ENCODE data around the gene DAPK2.

The DAPK2 gene

DNA sequence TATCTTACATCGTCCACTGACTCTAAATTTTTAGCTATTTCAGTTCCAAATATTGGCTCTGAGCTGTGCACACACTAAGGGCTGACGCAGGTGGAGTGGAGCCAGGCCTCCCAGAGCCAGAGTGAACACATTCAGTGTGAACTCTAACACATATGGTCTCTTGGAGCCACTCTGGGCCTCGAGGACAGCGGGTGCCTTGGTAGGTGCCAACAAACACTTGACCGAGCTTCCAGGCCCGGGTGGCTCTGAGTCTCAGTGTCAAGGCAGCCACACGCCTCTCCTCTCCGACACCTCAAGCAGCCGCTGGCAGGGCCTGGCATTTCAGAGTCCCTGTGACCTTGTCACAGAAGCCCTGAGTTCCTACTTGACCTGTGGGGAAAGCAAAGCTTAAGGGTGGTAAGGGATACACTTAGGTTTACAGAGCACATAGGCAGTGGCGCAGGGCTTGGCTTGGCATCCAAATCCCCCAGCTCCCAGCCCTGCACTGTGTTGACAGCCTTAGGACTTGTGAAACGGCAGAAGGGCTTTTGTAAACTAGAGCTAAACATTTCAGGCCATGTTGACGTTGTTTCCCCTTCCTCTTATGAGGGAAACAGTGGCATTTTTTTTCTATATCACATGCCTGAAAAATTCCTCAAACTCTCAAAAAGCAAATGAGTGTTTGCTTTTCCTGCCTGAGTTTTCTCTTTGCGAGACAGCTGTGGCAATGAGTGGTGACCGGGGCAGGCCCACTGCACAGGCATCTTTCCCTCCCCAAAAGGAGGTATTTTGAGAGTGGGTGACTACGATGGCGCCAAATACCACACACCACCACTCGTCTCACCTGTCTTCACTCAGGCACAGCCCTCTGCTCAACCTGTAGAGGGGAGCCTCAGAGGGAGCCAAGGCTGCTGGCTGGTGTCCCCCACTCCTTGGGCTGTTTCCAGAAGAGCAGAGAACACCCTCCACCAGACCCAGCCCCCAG is 60.8 kb downstream of the DAPK2 start:
- H3K27ac ChIP-seq: no peak overlapping the region

DNA sequence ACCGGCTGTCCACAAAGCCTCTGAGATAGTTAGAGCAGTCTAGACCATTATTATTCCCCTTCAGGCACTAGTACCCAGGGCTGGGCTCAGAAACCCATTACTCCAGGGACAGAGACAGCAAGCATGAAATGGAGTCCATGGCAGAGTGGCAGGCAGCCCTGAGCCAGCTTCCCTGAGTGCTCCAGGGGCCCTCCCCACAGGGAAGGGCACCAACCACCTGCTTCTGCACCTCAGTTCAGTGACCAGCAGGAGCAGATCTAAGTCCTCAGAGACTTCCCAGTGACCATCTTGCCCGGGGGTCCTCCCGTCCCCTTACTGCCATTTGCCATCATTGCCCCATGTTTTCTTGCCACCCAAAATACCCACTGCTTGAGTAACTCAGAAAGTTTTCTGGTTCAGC is 62.0 kb downstream of the DAPK2 start:
- H3K27ac ChIP-seq: no peak overlapping the region
- TF ChIP-seq ZFX (IDR thresholded peaks at IDR 0.05): no peak
- TF ChIP-seq, protein P1, sequence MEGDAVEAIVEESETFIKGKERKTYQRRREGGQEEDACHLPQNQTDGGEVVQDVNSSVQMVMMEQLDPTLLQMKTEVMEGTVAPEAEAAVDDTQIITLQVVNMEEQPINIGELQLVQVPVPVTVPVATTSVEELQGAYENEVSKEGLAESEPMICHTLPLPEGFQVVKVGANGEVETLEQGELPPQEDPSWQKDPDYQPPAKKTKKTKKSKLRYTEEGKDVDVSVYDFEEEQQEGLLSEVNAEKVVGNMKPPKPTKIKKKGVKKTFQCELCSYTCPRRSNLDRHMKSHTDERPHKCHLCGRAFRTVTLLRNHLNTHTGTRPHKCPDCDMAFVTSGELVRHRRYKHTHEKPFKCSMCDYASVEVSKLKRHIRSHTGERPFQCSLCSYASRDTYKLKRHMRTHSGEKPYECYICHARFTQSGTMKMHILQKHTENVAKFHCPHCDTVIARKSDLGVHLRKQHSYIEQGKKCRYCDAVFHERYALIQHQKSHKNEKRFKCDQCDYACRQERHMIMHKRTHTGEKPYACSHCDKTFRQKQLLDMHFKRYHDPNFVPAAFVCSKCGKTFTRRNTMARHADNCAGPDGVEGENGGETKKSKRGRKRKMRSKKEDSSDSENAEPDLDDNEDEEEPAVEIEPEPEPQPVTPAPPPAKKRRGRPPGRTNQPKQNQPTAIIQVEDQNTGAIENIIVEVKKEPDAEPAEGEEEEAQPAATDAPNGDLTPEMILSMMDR (conservative IDR thresholded peaks at IDR 0.05): no peak

More for the DNA sequence above, 60.8 kb downstream of the DAPK2 start:
- TF ChIP-seq, protein P1 (conservative IDR thresholded peaks at IDR 0.05): no peak
- TF ChIP-seq ZFX (IDR thresholded peaks at IDR 0.05): no peak

DNA sequence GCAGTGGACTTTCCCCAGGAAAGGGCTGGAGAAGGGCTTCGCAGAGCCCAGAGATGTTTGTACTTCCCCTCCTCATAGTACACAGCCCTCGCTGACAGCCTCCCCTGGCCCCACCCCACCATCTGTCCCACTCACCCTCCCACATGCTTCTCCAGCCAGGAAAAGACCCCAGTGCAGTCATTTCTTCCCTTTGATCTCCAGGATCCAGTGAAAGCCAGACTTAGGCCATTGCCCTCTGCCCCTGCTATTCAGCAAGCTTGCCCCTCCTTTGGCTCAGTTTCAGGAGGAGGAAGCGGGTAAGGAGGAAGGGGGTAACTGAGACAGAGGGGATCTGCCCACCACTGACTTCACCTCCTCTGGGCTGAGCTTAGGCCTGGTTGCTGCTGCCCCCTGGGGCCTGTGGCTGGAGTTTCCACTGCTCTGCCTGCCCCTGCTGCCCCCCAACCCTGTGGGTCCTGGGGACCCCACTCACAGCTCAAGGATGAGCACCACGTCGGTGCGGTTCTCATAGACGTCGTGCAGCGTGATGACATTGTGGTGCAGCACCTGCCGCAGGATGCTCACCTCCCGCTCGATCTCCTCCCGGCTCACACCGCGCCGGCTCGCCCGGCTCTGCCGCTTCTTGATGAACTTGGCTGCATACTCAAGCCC is 63.1 kb downstream of the DAPK2 start:
- no peak overlapping the region for H3K27ac ChIP-seq
- TF ChIP-seq ZFX (IDR thresholded peaks at IDR 0.05): no peak
- TF ChIP-seq, protein P1 (conservative IDR thresholded peaks at IDR 0.05): no peak

DNA sequence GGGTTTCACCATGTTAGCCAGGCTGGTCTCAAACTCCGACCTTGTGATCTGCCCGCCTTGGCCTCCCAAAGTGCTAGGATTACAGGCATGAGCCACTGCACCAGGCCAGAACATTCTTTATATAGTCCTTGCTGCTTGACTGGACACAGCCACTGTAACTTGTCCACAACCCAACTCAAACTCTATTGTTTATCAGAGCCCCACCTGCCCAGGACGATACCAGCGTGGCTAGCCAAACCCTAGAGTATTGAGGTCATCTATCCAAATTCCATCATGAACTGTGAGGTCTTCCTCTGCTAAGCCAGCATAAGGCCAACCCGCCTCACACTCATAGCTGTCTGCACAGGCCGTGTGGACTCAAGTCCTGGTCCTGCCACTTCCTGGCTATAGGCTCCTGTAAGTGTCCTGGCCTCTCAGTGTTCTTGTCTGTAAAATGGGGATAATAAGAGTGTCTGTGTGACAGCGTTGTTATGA is 63.9 kb downstream of the DAPK2 start:
- TF ChIP-seq, protein P1 (conservative IDR thresholded peaks at IDR 0.05): no peak
- no peak for TF ChIP-seq ZFX (IDR thresholded peaks at IDR 0.05)
- H3K27ac ChIP-seq: no peak overlapping the region

DNA sequence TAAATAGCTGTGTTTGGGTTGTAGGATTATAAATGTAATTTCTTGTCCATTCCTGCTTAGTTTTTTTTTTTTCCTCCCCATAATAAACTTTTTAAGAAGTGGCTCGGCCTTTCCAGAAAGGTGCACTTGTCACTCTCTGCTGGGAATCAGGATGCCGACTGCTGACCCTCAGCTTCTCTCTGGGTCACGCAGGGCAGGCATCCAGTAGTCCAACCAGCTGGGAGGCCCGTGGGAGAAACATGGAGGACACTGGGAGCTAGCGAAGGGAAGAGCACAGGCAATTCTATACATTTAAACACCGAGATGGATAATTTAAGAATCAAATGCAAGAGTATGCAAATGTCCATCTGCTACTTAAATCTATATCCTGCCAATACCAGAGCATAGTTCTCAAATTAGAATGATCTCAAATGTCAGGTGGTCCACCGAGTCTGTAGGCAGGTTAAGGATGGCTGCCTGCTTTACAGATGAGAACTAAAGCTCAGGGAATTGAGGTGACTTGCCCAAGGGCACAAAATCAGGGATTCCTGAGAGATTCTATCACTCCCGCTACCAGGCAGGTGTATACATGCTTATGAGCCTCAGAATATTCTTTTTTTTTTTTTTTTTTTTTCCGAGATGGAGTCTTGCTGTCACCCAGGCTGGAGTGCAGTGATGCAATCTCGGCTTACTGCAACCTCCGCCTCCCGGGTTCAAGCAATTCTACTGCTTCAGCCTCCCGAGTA is 64.5 kb downstream of the DAPK2 start:
- no peak for TF ChIP-seq ZFX (IDR thresholded peaks at IDR 0.05)
- TF ChIP-seq, protein P1 (conservative IDR thresholded peaks at IDR 0.05): no peak
- no peak overlapping the region for H3K27ac ChIP-seq

DNA sequence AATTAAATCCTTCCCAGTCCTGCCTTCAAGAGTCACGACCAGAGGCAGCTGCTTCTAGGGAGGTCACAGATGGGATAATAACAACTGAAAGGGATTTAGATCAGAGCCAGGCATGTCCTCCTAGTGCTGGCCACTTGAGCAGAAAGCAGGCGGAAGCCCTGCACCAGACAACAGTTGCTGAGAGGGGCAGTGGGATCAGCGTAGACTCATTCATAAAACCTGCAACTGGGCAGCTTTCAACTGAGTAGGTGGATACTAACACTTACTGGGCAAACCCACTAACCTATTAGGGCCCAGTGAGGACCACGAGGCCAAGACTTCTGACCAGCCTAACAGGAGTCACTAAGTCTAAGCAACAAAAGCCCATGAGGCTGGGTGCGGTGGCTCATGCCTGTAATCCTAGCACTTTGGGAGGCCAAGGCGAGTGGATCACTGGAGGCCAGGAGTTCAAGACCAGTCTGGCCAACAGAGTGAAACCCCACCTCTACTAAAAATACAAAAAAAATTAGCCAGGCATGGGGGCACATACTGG is 67.0 kb downstream of the DAPK2 start:
- TF ChIP-seq ZFX (IDR thresholded peaks at IDR 0.05): no peak
- TF ChIP-seq, protein P1 (conservative IDR thresholded peaks at IDR 0.05): no peak
- no peak overlapping the region for H3K27ac ChIP-seq

Measured in C4-2B (cell line).